Astrocyte (in vitro differentiated cells and primary cell): ENCODE results near the gene ASPG. TPM values are rescaled to one million over a fixed set of nuclear protein-coding genes. Genes with fewer than 3 reads are reported as not detected.

Experiments used
- DNase-seq: peaks from one replicate; pipeline ENCODE4 v3.0.0-alpha.2; 2010; ENCODE audit warnings: low read depth
- FAIRE-seq: peaks from 2 replicates; lab custom pipeline; 2011; peaks lifted over from hg19 to GRCh38; lab: Jason Lieb, UNC
- H2AFZ ChIP-seq: 2 replicates; pipeline ENCODE4 v1.6.0; 2012; ENCODE audit warnings: low read depth, low read length, inconsistent platforms
- H3K27ac ChIP-seq: 2 replicates; pipeline ENCODE4 v1.5.1; 2011; ENCODE audit warnings: low read depth, low read length, inconsistent platforms
- H3K27me3 ChIP-seq: 2 replicates; pipeline ENCODE4 v1.6.0; 2011; ENCODE audit warnings: low read length, inconsistent platforms; ENCODE audit not compliant: insufficient read depth
- H3K36me3 ChIP-seq: 2 replicates; pipeline ENCODE4 v1.5.1; 2011; ENCODE audit warnings: low read length, inconsistent platforms; ENCODE audit not compliant: insufficient read depth
- H3K4me1 ChIP-seq: 2 replicates; pipeline ENCODE4 v1.5.1; 2011; ENCODE audit warnings: low read length, inconsistent platforms; ENCODE audit not compliant: insufficient read depth
- H3K4me2 ChIP-seq: 2 replicates; pipeline ENCODE4 v1.6.0; 2012; ENCODE audit warnings: low read length, inconsistent platforms
- H3K4me3 ChIP-seq: 2 replicates; pipeline ENCODE4 v1.5.1; 2011; ENCODE audit warnings: low read depth, mild to moderate bottlenecking, low read length, inconsistent platforms; ENCODE audit not compliant: insufficient read depth
- H3K79me2 ChIP-seq: 2 replicates; pipeline ENCODE4 v1.6.0; 2012; ENCODE audit warnings: mild to moderate bottlenecking, low read length, inconsistent platforms; ENCODE audit not compliant: insufficient read depth
- H3K9ac ChIP-seq: 2 replicates; pipeline ENCODE4 v1.6.0; 2012; ENCODE audit warnings: mild to moderate bottlenecking, low read length, inconsistent platforms
- H3K9me3 ChIP-seq: 2 replicates; pipeline ENCODE4 v1.5.1; 2012; ENCODE audit warnings: low read depth, mild to moderate bottlenecking, low read length, inconsistent platforms; ENCODE audit not compliant: insufficient read depth
- H4K20me1 ChIP-seq: 2 replicates; pipeline ENCODE4 v1.6.0; 2012; ENCODE audit warnings: low read length, inconsistent platforms; ENCODE audit not compliant: insufficient read depth
- H3K27ac Mint-ChIP-seq: one replicate; pipeline ENCODE4 v1.8.0; 2021; ENCODE audit warnings: mild to moderate bottlenecking, mixed read lengths; ENCODE audit not compliant: unreplicated experiment
- H3K27me3 Mint-ChIP-seq: one replicate; pipeline ENCODE4 v1.8.0; 2021; ENCODE audit warnings: low read depth, mixed read lengths; ENCODE audit not compliant: unreplicated experiment
- H3K36me3 Mint-ChIP-seq: one replicate; pipeline ENCODE4 v1.8.0; 2021; ENCODE audit warnings: low read depth, mixed read lengths; ENCODE audit not compliant: unreplicated experiment
- H3K4me1 Mint-ChIP-seq: one replicate; pipeline ENCODE4 v1.8.0; 2021; ENCODE audit warnings: low read depth, mixed read lengths; ENCODE audit not compliant: unreplicated experiment
- H3K4me3 Mint-ChIP-seq: one replicate; pipeline ENCODE4 v1.8.0; 2021; ENCODE audit warnings: mild to moderate bottlenecking, moderate library complexity, mixed read lengths; ENCODE audit not compliant: unreplicated experiment
- H3K9me3 Mint-ChIP-seq: one replicate; pipeline ENCODE4 v1.8.0; 2021; ENCODE audit warnings: mild to moderate bottlenecking, mixed read lengths; ENCODE audit not compliant: unreplicated experiment
- EZH2 ChIP-seq: IDR thresholded peaks from 2 replicates; pipeline ENCODE4 v1.6.1; 2012; ENCODE audit warnings: mild to moderate bottlenecking, low read length, inconsistent platforms; ENCODE audit not compliant: insufficient read depth
- total RNA-seq: library from RNA; stranded (reverse); gene quantifications from 2 replicates; pipeline ENCODE4 v1.2.1, GENCODE V29; 2021
- TF ChIP-seq, protein P1 (sequence below): IDR thresholded peaks from 2 replicates; pipeline ENCODE4 v1.5.1; 2011; ENCODE audit warnings: low read depth, mild to moderate bottlenecking, inconsistent platforms, low read length, moderate library complexity; ENCODE audit not compliant: insufficient read depth

Gene ASPG
- total RNA-seq, 1 donor from 2014 or later: not detected

DNA sequence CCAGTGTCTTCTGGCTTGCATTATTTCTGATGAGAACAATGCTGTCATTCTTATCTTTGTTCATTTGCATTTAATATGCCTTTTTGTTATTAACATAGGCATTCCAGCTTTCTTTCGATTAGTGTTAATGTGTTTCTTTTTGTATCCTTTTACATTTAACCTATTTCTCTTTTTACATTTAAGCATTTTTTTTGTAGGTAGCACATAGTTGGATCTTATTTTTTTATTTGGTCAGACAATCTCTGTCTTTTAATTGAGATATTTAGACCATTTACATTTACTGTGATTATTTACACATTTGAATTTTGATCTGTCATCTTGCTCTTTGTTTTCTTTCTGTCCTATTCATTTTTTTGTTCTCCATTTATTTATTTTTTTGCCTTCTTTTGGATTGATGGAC, 38.4 kb downstream of the ASPG start:
- H2AFZ ChIP-seq: no peak overlapping the region
- H3K27me3 Mint-ChIP-seq: peaks cover 37% of the 10 kb centered on the region

DNA sequence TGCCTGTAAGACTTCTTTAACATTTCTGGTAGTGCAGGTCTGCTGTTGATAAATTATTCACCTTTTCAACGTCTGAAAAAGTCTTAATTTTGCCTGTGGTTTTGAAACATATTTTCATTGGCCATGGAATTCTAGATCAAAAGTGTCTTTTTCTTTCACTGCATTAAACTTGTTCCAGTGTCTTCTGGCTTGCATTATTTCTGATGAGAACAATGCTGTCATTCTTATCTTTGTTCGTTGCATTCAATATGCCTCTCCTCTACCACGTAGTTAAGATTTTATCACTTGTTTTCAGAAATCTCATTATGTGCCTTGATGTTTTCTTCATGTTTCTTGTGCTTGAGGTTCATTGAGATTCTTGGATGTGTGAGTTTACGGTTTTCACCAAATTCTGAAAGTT, 39.5 kb downstream of the ASPG start:
- no peaks in the 10 kb centered on the region for H3K4me1 ChIP-seq
- no peak for DNase-seq
- no peaks in the 10 kb centered on the region for H4K20me1 ChIP-seq
- peaks cover 26% of the 10 kb centered on the region for H3K9me3 Mint-ChIP-seq
- no peaks in the 10 kb centered on the region for H3K36me3 ChIP-seq
- FAIRE-seq: no peak
- H3K27ac Mint-ChIP-seq: no peak overlapping the region
- H3K4me1 Mint-ChIP-seq: no peaks in the 10 kb centered on the region
- H3K36me3 Mint-ChIP-seq: peaks cover 2% of the 10 kb centered on the region
- H3K27ac ChIP-seq: no peak overlapping the region
- no peak overlapping the region for H2AFZ ChIP-seq
- H3K27me3 Mint-ChIP-seq: peaks cover 36% of the 10 kb centered on the region
- no peak overlapping the region for H3K9ac ChIP-seq
- no peak overlapping the region for H3K4me2 ChIP-seq
- peaks cover 7% of the 10 kb centered on the region for H3K27me3 ChIP-seq
- peaks cover 6% of the 10 kb centered on the region for H3K9me3 ChIP-seq
- H3K4me3 ChIP-seq: no peak overlapping the region
- no peaks in the 10 kb centered on the region for H3K79me2 ChIP-seq
- no peak overlapping the region for H3K4me3 Mint-ChIP-seq
- TF ChIP-seq, protein P1, sequence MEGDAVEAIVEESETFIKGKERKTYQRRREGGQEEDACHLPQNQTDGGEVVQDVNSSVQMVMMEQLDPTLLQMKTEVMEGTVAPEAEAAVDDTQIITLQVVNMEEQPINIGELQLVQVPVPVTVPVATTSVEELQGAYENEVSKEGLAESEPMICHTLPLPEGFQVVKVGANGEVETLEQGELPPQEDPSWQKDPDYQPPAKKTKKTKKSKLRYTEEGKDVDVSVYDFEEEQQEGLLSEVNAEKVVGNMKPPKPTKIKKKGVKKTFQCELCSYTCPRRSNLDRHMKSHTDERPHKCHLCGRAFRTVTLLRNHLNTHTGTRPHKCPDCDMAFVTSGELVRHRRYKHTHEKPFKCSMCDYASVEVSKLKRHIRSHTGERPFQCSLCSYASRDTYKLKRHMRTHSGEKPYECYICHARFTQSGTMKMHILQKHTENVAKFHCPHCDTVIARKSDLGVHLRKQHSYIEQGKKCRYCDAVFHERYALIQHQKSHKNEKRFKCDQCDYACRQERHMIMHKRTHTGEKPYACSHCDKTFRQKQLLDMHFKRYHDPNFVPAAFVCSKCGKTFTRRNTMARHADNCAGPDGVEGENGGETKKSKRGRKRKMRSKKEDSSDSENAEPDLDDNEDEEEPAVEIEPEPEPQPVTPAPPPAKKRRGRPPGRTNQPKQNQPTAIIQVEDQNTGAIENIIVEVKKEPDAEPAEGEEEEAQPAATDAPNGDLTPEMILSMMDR: no peak
- no peak for TF ChIP-seq EZH2

More for the DNA sequence above, 38.4 kb downstream of the ASPG start:
- Histone ChIP-seq H3K9ac (no peak overlapping the region), H3K27ac (no peak overlapping the region), H3K79me2 (no peaks in the 10 kb centered on the region), H3K4me2 (no peak overlapping the region), H3K36me3 (no peaks in the 10 kb centered on the region), H3K9me3 (no peaks in the 10 kb centered on the region), H3K4me1 (no peaks in the 10 kb centered on the region), H3K27me3 (peaks cover 11% of the 10 kb centered on the region), H3K4me3 (no peak overlapping the region), H4K20me1 (no peaks in the 10 kb centered on the region)
- Mint-ChIP-seq H3K27ac (no peak overlapping the region), H3K4me3 (no peak overlapping the region), H3K9me3 (peaks cover 17% of the 10 kb centered on the region), H3K4me1 (no peaks in the 10 kb centered on the region), H3K36me3 (no peaks in the 10 kb centered on the region)
- no peak for TF ChIP-seq EZH2
- TF ChIP-seq, protein P1: no peak
- DNase-seq (no peak), FAIRE-seq (no peak)

DNA sequence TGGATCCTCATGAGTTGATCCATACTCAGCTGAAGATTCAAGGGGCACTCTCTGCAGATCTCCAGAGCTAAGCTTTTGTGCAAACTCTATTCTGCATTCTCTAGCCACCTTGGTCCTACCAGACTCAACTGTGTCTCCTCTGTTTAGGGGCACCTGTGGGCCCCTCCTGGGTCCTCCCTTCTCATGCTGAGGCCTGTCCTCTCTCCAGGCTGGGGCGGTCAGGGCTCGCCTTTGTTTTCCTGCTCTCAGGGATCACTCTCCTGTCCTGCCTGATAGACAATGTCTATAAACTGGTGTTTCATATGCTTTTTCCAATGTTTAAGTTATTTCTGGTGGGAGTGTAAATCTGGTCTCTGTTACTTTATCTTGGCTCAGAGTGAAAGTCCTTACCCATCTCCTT, 41.3 kb downstream of the ASPG start:
- Histone ChIP-seq H3K9ac (no peak overlapping the region), H3K4me3 (no peak overlapping the region), H3K4me1 (no peaks in the 10 kb centered on the region), H2AFZ (no peak overlapping the region), H3K27me3 (peaks cover 2% of the 10 kb centered on the region), H3K9me3 (peaks cover 9% of the 10 kb centered on the region), H3K27ac (no peak overlapping the region), H3K4me2 (no peak overlapping the region), H3K79me2 (no peaks in the 10 kb centered on the region), H3K36me3 (no peaks in the 10 kb centered on the region), H4K20me1 (no peaks in the 10 kb centered on the region)
- Mint-ChIP-seq H3K4me1 (no peaks in the 10 kb centered on the region), H3K27ac (no peak overlapping the region), H3K36me3 (peaks cover 2% of the 10 kb centered on the region), H3K9me3 (peaks cover 27% of the 10 kb centered on the region), H3K27me3 (peaks cover 30% of the 10 kb centered on the region), H3K4me3 (no peak overlapping the region)
- FAIRE-seq (no peak), DNase-seq (no peak)
- no peak for TF ChIP-seq EZH2
- TF ChIP-seq, protein P1: no peak
